ENCODE results near the gene STK33. TPM values are rescaled to one million over a fixed set of nuclear protein-coding genes. Genes with fewer than 3 reads are reported as not detected.
"Not testable (repeated sequence)": the region's sequence is repeated elsewhere in the genome, so short reads cannot be mapped to it uniquely, and the experiment has no call there.

STK33 gene
- total RNA-seq, 1 donor from 2014 or later = 0.52 TPM

DNA sequence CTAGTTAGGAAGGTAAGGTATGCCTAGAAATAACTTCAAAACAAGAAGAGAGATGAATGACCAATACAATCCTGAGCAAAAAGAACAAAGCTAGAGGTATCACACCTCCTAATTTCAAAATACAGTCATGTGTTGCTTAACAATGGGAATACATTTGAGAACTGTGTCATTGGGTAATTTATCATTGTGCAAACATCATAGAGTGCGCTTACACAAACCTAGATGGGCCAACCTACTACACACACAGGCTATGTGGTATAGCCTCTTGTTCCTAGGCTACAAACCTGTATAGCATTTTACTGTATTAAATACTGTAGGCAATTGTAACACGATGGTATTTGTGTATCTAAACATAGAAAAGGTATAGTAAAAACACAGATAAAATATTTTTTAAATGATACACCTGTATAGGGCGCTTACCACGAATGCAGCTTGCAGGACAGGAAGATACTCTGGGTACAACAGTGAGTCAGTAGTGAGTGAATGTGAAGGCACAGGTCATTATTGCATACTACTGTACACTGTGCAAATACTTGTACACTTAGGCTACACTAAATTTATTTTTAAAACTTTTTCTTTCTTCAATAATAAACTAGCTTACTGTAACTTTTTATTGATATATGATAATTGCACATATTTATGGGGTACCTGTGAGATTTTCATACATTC lies 48.2 kb downstream of the STK33 start:
- intact Hi-C loops (cut with micrococcal nuclease) = no loop called here

- intact Hi-C loops (cut with micrococcal nuclease) = no loop called here
Observed at GRCh38 chr11:8544807-8545206, 49.2 kb downstream of the STK33 start.

DNA sequence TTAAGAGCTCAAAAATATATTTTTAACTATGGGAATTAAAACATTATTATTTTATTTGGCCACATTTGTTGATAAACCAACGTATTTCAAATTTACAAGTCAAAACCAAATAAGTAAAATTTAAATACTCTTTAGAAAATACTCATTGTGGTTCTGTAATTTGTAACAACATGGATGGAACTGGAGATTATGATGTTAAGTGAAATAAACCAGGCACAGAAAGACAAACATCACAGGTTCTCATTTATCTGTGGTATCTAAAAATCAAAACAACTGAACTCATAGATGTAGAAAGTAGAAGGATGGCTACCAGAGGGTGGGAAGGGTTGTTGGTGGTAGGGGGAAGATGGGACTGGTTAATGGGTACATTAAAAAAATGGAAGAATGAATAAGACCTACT lies 50.8 kb downstream of the STK33 start:
- intact Hi-C loops (cut with micrococcal nuclease) = no loop called here

- intact Hi-C loops (cut with micrococcal nuclease) = no loop called here
Observed at GRCh38 chr11:8541448-8541847, 52.6 kb downstream of the STK33 start.

DNA sequence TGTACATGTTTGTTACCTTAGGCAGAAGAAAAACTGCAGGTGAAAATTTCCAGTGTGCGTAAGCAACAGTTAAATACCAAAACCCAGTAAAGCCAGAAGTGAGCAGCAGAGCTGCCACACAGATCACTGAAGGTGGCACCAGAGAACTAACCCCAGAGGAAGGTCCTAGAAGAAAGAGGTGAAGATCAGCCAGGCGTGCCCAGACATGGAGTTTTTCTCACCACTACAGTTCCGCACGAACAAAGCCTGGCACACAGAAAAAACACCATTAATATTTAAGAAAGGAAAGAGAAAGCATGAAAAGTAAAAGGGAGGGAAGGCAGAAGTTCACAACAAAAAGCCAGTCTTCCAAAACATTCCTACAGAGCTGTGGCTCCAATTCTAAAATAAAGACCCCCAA lies 60.7 kb downstream of the STK33 start:
- intact Hi-C loops (cut with micrococcal nuclease) = no loop called here

GRCh38 chr11:8532475-8532874 lies 61.6 kb downstream of the STK33 start:
- intact Hi-C loops (cut with micrococcal nuclease) = no loop called here

DNA sequence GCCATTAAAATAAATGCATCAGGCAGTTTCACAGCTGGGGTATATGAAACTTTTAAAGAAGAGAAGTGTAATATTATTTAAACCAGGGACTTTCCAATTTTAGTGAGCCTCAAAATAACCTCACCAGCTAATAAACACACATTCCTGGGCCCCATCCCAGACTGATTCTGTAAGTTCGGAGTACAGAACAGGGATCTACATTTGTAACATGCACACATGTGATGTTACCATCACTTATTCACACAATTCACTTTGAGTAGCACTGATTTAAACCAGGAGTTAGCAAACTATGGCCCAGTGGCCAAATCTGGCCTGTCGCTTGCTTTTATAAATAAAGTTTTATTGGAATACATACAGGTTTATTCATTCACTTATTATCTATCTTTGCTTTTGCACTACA lies 62.0 kb downstream of the STK33 start:
- intact Hi-C loops (cut with micrococcal nuclease) = no loop called here

DNA sequence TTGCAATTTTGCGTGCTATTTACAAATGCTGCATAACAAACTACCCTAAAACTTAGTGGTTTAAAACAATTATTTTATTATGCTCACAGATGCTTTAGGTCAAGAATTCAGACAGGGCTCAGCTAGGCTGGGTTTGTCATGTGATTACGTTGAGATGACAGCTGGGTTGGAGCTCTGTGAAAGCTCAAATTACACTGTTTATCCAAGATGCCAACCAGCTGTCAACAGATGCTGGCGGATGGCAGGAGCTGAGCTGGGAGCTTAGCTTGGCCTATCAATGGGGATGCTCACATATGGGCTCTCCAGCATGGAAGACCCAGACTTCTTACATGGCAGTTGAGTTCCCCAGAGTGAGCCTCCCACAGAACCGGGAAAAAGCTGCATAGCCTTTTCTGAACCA lies 62.7 kb downstream of the STK33 start:
- intact Hi-C loops (cut with micrococcal nuclease) = no loop called here

DNA sequence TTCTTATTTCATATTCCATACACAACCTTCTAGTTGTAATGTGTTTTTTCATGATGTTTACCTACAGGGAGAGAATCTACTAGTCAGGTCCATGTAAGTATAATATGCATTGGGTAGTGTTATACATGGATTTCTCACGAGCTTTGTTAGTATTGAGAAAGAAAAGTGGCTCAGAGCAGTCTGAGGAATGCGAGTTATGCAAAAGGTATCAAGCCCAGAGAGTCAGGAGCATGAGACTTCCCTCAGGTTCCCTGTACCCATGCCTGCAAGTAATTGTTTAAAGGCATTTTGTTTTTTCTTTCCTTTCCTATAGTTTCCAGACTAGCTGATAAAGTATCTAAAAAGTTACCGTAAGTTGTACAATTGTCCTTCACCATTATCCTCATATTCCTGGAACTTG lies 66.1 kb downstream of the STK33 start:
- intact Hi-C loops (cut with micrococcal nuclease) = no loop called here

- intact Hi-C loops (cut with micrococcal nuclease) = no loop called here
Observed at GRCh38 chr11:8523396-8523795, 70.6 kb downstream of the STK33 start.

- intact Hi-C loops (cut with micrococcal nuclease) = no loop called here
Observed at GRCh38 chr11:8512547-8512946, 81.5 kb downstream of the STK33 start.

GRCh38 chr11:8503910-8504364 lies 90.1 kb downstream of the STK33 start:
- intact Hi-C loops (cut with micrococcal nuclease) = no loop called here

DNA sequence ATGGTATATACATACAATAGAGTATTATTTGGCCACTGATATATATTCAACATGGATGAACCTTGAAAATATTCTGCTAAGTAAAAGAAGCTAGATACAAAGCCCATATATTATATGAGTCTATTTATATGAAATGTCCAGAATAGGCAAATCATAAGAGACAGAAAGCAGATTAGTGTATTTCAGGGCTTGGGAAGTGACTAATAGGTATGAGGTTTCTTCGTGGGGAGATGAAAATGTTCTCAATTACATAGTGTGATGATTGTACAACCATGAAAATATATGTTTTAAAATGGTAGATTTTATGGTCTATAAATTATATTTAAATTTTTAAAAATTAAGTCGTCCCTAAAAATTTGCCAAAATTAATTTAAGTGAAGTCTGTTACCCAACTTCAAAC lies 92.2 kb downstream of the STK33 start:
- intact Hi-C loops (cut with micrococcal nuclease) = no loop called here

- intact Hi-C loops (cut with micrococcal nuclease) = no loop called here
Observed at GRCh38 chr11:8488395-8488794, 105.6 kb downstream of the STK33 start.

GRCh38 chr11:8487261-8487660 lies 106.8 kb downstream of the STK33 start:
- intact Hi-C loops (cut with micrococcal nuclease) = no loop called here

- intact Hi-C loops (cut with micrococcal nuclease) = no loop called here
Observed at GRCh38 chr11:8484251-8484650, 109.8 kb downstream of the STK33 start.

DNA sequence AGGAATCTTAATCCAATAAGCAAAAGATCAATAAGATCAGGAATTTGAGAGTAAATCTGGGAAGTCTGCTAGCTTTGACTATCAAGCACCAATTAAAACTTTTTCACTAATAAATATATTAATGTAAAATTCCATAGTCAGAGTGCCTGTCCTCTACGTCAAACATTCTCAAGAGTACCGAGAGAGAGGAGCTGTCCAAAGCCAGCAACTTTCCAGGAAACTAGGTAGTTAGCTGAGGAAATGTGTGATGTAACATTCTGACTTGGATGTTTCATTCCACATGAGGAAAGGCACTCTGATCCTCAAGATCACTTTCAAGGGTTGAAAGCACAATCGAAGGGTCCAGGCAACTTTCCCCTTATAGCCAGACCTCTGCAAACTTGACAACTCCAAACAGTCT lies 113.2 kb downstream of the STK33 start:
- intact Hi-C loops (cut with micrococcal nuclease) = no loop called here

DNA sequence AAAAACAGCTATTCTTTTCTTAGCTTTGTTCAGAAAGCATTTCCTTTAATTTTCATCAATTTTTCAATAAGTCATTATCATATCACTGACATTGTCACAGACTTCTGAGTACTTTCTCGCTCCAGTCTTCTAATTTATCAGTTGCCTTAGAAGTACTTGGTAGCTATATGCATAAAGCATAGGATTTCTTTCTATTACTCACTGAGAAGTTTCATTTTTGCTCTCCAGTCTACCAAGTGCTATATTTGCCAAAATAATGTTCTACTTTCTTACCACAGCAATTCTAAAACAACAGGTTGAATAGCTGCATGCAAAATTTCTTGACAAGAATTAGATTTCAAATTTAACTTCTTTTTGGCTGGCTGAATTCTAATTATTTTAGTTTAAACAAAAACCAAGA lies 116.3 kb downstream of the STK33 start:
- intact Hi-C loops (cut with micrococcal nuclease) = no loop called here

- intact Hi-C loops (cut with micrococcal nuclease) = no loop called here
Observed at GRCh38 chr11:8477151-8477550, 116.9 kb downstream of the STK33 start.

DNA sequence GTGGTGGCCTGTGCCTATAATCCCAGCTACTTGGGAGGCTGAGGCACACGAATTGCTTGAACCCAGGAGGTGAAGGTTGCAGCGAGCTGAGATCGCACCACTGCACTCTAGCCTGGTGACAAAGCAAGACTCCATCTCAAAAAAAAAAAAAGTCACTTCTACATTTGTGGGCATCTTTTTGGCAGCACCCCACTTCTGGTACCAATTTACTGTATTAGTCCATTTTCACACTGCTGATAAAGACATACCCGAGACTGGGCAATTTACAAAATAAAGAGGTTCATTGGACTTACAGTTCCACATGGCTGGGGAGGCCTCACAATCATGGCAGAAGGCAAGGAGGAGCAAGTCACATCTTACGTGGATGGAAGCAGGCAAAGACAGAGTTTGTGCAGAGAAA lies 126.2 kb downstream of the STK33 start:
- intact Hi-C loops (cut with micrococcal nuclease) = not testable (repeated sequence)

DNA sequence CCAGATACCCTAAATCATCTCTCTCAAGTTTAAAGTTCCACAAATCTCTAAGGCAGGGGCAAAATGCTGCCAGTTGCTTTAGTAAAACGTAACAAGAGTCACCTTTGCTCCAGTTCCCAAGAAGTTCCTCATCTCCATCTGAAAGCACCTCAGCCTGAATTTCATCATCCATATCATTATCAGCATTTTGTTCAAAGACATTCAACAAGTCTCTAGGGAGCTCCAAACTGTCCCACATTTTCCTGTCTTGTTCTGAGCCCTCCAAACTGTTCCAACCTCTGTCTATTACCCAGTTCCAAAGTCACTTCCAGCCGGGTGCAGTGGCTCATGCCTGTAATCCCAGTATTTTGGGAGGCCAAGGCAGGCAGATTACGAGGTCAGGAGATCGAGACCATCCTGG lies 126.7 kb downstream of the STK33 start:
- intact Hi-C loops (cut with micrococcal nuclease) = not testable (repeated sequence)

DNA sequence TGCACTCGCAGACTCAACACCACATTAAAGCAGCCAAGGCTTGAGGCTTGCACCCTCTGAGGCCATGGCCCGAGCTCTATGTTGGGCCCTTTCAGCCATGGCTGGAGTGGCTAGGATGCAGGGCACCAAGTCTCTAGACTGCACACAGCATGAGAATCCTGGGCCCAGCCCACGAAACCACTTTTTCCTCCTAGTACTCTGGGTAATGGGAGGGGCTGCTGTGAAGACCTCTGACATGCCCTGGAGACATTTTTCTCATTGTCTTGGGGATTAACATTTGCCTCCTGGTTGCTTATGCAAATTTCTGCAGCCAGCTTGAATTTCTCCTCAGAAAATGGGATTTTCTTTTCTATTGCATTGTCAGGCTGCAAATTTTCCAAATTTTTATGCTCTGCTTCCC lies 127.1 kb downstream of the STK33 start:
- intact Hi-C loops (cut with micrococcal nuclease) = not testable (repeated sequence)

DNA sequence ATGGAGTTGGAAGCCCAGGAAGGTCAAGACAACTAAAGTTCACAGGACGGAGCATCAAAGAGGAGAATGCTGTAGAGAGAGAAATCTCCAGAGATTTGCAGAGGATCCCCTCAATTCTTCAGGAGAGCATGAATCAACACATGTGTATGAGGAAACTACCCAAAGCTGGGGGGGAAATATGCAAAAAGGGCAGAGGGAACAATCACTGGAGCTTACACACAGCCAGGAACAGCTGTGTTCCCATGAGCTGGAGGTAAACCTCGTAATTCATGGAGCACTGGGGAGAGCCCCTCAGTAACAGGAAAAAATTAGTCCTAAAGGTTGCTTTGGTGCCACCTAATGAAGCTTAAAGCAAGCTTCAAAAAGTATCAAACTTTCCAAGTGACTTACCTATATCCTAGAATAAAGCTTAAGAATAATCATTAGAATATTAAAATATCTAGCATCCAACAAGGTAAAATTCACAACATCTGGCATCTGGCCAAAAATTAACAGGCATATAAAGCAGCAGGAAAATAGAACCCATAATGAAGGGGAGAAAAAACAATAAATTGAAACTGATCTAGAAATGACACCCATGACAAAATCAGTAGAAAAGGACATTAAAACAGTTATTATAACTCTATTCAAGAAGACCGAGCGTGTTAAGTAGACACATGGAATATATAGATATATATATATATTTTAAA lies 134.2 kb downstream of the STK33 start:
- intact Hi-C loops (cut with micrococcal nuclease) = no loop called here
